Activated T-cell treated with anti-CD3 and anti-CD28 coated beads, Interleukin-2, amount 50 U/mL, for 1 hour (primary cell): ENCODE measurements around the gene ELK3.

Experiments used
- DNase-seq: peaks from one replicate; pipeline ENCODE4 v3.0.0-alpha.2; 2020

Gene ELK3

GRCh38 chr12:96212456-96213375 lies 18.5 kb downstream of the ELK3 start:
- DNase-seq = no peak

- DNase-seq = no peak
These were observed 19.7 kb downstream of the ELK3 start for GRCh38 chr12:96213869-96214268.

GRCh38 chr12:96215919-96216273 lies 21.7 kb downstream of the ELK3 start:
- DNase-seq = no peak

GRCh38 chr12:96218989-96219678 lies 25.0 kb downstream of the ELK3 start:
- DNase-seq = no peak

- no peak for DNase-seq
These were observed 25.6 kb downstream of the ELK3 start for GRCh38 chr12:96219700-96220206.

GRCh38 chr12:96220902-96221301 lies 26.7 kb downstream of the ELK3 start:
- no peak for DNase-seq

GRCh38 chr12:96221391-96221790 lies 27.2 kb downstream of the ELK3 start:
- no peak for DNase-seq

GRCh38 chr12:96223411-96224218 lies 29.4 kb downstream of the ELK3 start:
- peak; percentile 11 for DNase-seq

- no peak for DNase-seq
These were observed 30.0 kb downstream of the ELK3 start for GRCh38 chr12:96224219-96224615.

GRCh38 chr12:96225044-96225855 lies 31.1 kb downstream of the ELK3 start:
- peak; percentile 14 for DNase-seq

GRCh38 chr12:96225994-96226399 lies 31.8 kb downstream of the ELK3 start:
- no peak for DNase-seq

GRCh38 chr12:96226401-96226800 lies 32.2 kb downstream of the ELK3 start:
- DNase-seq = peak; percentile 14

- no peak for DNase-seq
These were observed 32.7 kb downstream of the ELK3 start for GRCh38 chr12:96226801-96227348.

- DNase-seq = no peak
These were observed 33.4 kb downstream of the ELK3 start for GRCh38 chr12:96227365-96228106.

GRCh38 chr12:96228566-96229248 lies 34.5 kb downstream of the ELK3 start:
- DNase-seq = no peak

GRCh38 chr12:96230646-96231045 lies 36.5 kb downstream of the ELK3 start:
- DNase-seq = no peak

GRCh38 chr12:96233168-96233567 lies 39.0 kb downstream of the ELK3 start:
- DNase-seq = no peak

- no peak for DNase-seq
These were observed 39.8 kb downstream of the ELK3 start for GRCh38 chr12:96233939-96234461.

- DNase-seq = peak; percentile 16
These were observed 40.7 kb downstream of the ELK3 start for GRCh38 chr12:96234591-96235483.
